Calu3 (cell line): ENCODE data around the gene ABL2. TPM values are rescaled to one million over a fixed set of nuclear protein-coding genes. Genes with fewer than 3 reads are reported as not detected.
"Not testable (repeated sequence)": the region's sequence is repeated elsewhere in the genome, so short reads cannot be mapped to it uniquely, and the experiment has no call there.

Experiments used
- BruUV-seq: library from RNA; stranded (reverse); fragments of 400-500 nt; replicated peaks from 2 replicates; lab custom pipeline; 2021; lab: Mats Ljungman, UMichigan
- CTCF ChIA-PET: fragments of 300-600 bp; sonication (Branson Sonifier 250); formaldehyde crosslinking; loops from one replicate; lab custom pipeline; 2022; ENCODE audit warnings: antibody characterized with exemption; lab: Charles Lee
- DNase-seq: peaks from one replicate; pipeline ENCODE4 v3.0.0; 2022
- H3K27ac Mint-ChIP-seq: one replicate; pipeline ENCODE4 v1.8.0; 2022; ENCODE audit warnings: mixed read lengths; ENCODE audit not compliant: unreplicated experiment
- H3K27me3 Mint-ChIP-seq: one replicate; pipeline ENCODE4 v1.8.0; 2022; ENCODE audit warnings: mixed read lengths; ENCODE audit not compliant: unreplicated experiment
- H3K36me3 Mint-ChIP-seq: one replicate; pipeline ENCODE4 v1.8.0; 2022; ENCODE audit warnings: mild to moderate bottlenecking, moderate library complexity, mixed read lengths; ENCODE audit not compliant: insufficient read depth, unreplicated experiment
- H3K4me1 Mint-ChIP-seq: one replicate; pipeline ENCODE4 v1.8.0; 2022; ENCODE audit warnings: mild to moderate bottlenecking, low read depth, mixed read lengths; ENCODE audit not compliant: unreplicated experiment
- H3K4me3 Mint-ChIP-seq: one replicate; pipeline ENCODE4 v1.8.0; 2022; ENCODE audit warnings: mild to moderate bottlenecking, low read depth, moderate library complexity, mixed read lengths; ENCODE audit not compliant: unreplicated experiment
- H3K9me3 Mint-ChIP-seq: one replicate; pipeline ENCODE4 v1.8.0; 2022; ENCODE audit warnings: low read depth, mixed read lengths; ENCODE audit not compliant: unreplicated experiment
- CTCF ChIP-seq: fragments of 200-600 bp; IDR thresholded peaks from one replicate; pipeline ENCODE4 v1.8.0; 2022; ENCODE audit warnings: antibody characterized with exemption; ENCODE audit not compliant: unreplicated experiment
- intact Hi-C: fragments of 100-400 bp; cut with micrococcal nuclease; formaldehyde crosslinking; loops from one replicate; pipeline ENCODE4 v1.10.0; 2022; ENCODE audit not compliant: unreplicated experiment
- total RNA-seq: library from RNA; stranded (reverse); gene quantifications from 2 replicates; pipeline ENCODE4 v1.2.3, GENCODE V29; 2022

Gene ABL2
- total RNA-seq, 1 experiment from 2014 or later, result 47.8 TPM

DNA sequence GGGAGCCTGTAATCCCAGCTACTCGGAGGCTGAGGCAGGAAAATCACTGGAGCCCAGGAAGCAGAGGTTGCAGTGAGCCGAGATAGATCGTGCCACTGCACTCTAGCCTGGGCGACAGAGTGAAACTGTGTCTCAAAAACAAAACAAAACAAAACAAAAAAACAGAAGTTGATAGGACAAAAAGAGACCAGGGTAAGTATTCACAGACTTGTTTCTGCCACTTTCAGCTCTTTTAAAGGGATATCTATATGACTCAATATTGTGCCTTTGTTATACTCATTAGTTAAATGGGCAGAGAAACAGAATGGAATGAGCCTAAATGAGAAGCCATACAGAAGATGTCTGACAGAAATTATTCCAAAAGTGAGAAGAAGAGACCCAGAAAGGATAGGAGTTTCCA, 23.1 kb upstream of the ABL2 start:
- BruUV-seq, result no TSS peak
- H3K27me3 Mint-ChIP-seq, result no peaks in the 10 kb centered on the region

GRCh38 chr1:179251675-179252074, 22.2 kb upstream of the ABL2 start:
- Mint-ChIP-seq H3K4me3 (no peak overlapping the region), H3K27me3 (no peaks in the 10 kb centered on the region), H3K36me3 (no peaks in the 10 kb centered on the region), H3K4me1 (no peaks in the 10 kb centered on the region), H3K27ac (no peak overlapping the region), H3K9me3 (no peaks in the 10 kb centered on the region)
- DNase-seq, result no peak
- intact Hi-C loops, result loop anchor here (1.0 to 5.0 kb wide), 5 partner anchors 41 to 346 kb away; no protein-coding TSS in a partner anchor
- BruUV-seq, result no TSS peak
- CTCF ChIA-PET, result interaction anchor here (0.5 to 1.8 kb wide), 9 partner anchors 36 to 1132 kb away, joined by 3 to 13 read pairs (median 5); partner anchors contain the start of gene SOAT1
- no peak for TF ChIP-seq CTCF

More for the DNA sequence above, 23.1 kb upstream of the ABL2 start:
- no peak for DNase-seq
- H3K36me3 Mint-ChIP-seq, result no peaks in the 10 kb centered on the region
- intact Hi-C loops, result loop anchor here (5.0 kb wide), 1 partner anchor 345 kb away; no protein-coding TSS in a partner anchor
- CTCF ChIA-PET, result interaction anchor here (0.7 to 1.8 kb wide), 5 partner anchors 35 to 825 kb away, joined by 3 to 13 read pairs (median 5); partner anchors contain the start of gene SOAT1
- no peaks in the 10 kb centered on the region for H3K4me1 Mint-ChIP-seq
- H3K4me3 Mint-ChIP-seq, result no peak overlapping the region
- no peaks in the 10 kb centered on the region for H3K9me3 Mint-ChIP-seq
- TF ChIP-seq CTCF, result no peak
- no peak overlapping the region for H3K27ac Mint-ChIP-seq

DNA sequence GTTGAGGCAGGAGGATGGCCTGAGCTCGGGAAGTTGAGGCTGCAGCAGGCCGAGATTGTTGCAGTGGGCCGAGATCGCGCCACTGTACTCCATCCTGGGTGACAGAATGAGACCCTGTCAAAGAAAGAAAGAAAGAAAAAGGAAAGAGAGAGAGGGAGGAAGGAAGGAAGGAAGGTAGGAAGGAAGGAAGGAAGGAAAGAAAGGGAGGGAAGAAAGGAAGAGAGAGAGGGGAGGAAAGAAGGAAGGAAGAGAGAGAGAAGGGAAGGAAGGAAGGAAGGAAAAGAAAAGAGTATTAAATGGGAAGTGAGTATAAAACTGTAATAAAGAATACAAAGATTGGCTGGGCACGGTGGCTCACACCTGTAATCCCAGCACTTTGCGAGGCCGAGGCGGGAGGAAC, 18.4 kb upstream of the ABL2 start:
- Mint-ChIP-seq H3K27ac (no peak overlapping the region), H3K27me3 (no peaks in the 10 kb centered on the region), H3K4me3 (no peak overlapping the region), H3K9me3 (no peaks in the 10 kb centered on the region), H3K4me1 (no peaks in the 10 kb centered on the region), H3K36me3 (no peaks in the 10 kb centered on the region)
- no TSS peak for BruUV-seq
- TF ChIP-seq CTCF, result no peak
- CTCF ChIA-PET, result interaction anchor here (0.6 kb wide), 1 partner anchor 15 kb away, joined by 3 read pairs; no protein-coding TSS in a partner anchor
- intact Hi-C loops, result no loop called here
- no peak for DNase-seq

GRCh38 chr1:179245426-179245825, 15.9 kb upstream of the ABL2 start:
- H3K9me3 Mint-ChIP-seq, intact Hi-C loops, H3K36me3 Mint-ChIP-seq, DNase-seq, H3K27me3 Mint-ChIP-seq, BruUV-seq, H3K4me3 Mint-ChIP-seq, H3K4me1 Mint-ChIP-seq, CTCF ChIA-PET, H3K27ac Mint-ChIP-seq: not testable (repeated sequence)

DNA sequence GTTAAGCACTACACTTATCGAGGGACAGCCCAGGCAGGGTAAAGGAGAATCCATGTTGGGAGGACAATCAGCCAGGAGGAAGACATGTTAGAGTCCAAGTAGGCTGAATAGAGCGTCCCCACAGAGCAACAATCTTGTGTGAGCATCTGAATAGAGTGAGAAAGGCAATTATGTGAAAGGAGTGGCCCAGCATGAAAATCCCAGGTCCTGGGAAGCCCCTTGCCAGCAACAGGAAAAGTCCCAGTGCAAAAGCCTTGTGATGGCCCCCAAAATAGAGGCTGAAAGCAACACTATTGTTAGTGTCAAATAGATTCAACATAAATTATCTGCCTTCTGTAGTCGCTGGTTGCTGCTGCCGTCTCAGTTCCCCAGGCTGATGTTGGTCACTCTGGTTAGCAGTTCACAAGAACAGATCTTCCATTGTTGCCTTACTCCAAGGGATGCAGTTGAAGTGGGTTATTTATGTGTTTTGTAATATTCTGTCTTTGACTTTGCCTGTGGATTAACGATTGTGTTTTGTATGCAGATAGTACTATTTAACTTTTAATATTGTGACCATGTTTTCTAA, 12.1 kb upstream of the ABL2 start:
- no peak overlapping the region for H3K27ac Mint-ChIP-seq
- no peaks in the 10 kb centered on the region for H3K36me3 Mint-ChIP-seq
- DNase-seq, result no peak
- intact Hi-C loops, result no loop called here
- CTCF ChIA-PET, result no interaction called here
- H3K9me3 Mint-ChIP-seq, result no peaks in the 10 kb centered on the region
- no peak overlapping the region for H3K4me3 Mint-ChIP-seq
- H3K4me1 Mint-ChIP-seq, result peaks cover 7% of the 10 kb centered on the region
- TF ChIP-seq CTCF, result no peak
- BruUV-seq, result no TSS peak
- no peaks in the 10 kb centered on the region for H3K27me3 Mint-ChIP-seq
